ENCODE results near the gene PRSS50.

GRCh38 chr3:46742992-46743585 is 25.4 kb upstream of the PRSS50 start:
- TF ChIP-seq YY1 (IDR thresholded peaks at IDR 0.05; ENCODE audit: low read depth) (no peak), REST (IDR thresholded peaks at IDR 0.05; ENCODE audit: low read depth) (peak; percentile 70), RAD21 (IDR thresholded peaks at IDR 0.05; ENCODE audit: low read depth) (no peak), EP300 (IDR thresholded peaks at IDR 0.05; ENCODE audit: borderline replicate concordance) (no peak), TAF1 (IDR thresholded peaks at IDR 0.05; ENCODE audit: low read depth) (no peak), CREB1 (IDR thresholded peaks at IDR 0.05; ENCODE audit: low read depth) (no peak), NFIC (IDR thresholded peaks at IDR 0.05) (no peak), TEAD4 (IDR thresholded peaks at IDR 0.05) (no peak), TCF12 (IDR thresholded peaks at IDR 0.05; ENCODE audit: low read depth) (no peak), EGR1 (IDR thresholded peaks at IDR 0.05) (no peak), CEBPB (IDR thresholded peaks at IDR 0.05) (no peak), ZBTB7A (IDR thresholded peaks at IDR 0.05; ENCODE audit: low read depth) (no peak)
- TF ChIP-seq, protein P1, sequence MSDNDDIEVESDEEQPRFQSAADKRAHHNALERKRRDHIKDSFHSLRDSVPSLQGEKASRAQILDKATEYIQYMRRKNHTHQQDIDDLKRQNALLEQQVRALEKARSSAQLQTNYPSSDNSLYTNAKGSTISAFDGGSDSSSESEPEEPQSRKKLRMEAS (IDR thresholded peaks at IDR 0.05): no peak
- TF ChIP-seq, protein P2, sequence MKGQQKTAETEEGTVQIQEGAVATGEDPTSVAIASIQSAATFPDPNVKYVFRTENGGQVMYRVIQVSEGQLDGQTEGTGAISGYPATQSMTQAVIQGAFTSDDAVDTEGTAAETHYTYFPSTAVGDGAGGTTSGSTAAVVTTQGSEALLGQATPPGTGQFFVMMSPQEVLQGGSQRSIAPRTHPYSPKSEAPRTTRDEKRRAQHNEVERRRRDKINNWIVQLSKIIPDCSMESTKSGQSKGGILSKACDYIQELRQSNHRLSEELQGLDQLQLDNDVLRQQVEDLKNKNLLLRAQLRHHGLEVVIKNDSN (IDR thresholded peaks at IDR 0.05): no peak

Data from Ishikawa (cell line).